ENCODE measurements around the gene UNKL.

UNKL gene

GRCh38 chr16:1323296-1324239, 90.9 kb downstream of the UNKL start:
- DNase-seq (ENCODE audit: low spot score), result no peak

DNA sequence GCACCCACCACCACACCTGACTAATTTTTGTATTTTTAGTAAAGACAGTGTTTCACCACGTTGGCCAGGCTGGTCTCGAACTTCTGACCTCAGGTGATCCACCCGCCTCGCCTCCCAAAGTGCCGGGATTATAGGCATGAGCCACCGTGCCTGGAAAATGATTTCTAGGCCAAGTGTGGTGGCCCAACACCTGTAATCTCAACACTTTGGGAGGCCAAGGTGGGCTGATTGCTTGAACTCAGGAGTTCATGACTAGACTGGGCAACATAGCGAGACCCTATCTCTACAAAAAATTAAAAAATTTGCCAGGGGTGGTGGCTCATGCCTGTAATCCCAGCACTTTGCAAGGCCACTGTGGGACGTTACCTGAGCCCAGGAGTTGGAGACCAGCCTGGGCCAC, 92.1 kb downstream of the UNKL start:
- DNase-seq (ENCODE audit: low spot score), result no peak

- DNase-seq (ENCODE audit: low spot score), result no peak
These were observed 93.8 kb downstream of the UNKL start for GRCh38 chr16:1320658-1321240.

DNA sequence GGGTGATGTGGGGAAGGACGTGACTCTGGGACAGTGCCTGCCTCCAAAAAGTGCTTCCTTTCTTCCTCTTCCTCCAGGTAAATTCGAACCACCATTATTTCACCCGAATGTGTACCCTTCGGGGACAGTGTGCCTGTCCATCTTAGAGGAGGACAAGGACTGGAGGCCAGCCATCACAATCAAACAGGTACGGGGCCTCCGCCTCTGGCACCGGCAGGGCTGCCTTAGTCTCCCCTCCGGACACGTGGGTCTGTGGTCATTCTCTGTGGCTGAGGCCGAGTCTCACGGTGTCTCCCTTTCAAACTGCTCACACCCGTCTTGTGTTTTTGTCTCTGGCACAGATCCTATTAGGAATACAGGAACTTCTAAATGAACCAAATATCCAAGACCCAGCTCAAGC, 94.4 kb downstream of the UNKL start:
- DNase-seq (ENCODE audit: low spot score), result no peak

GRCh38 chr16:1319041-1319440, 95.5 kb downstream of the UNKL start:
- DNase-seq (ENCODE audit: low spot score), result no peak

- DNase-seq (ENCODE audit: low spot score), result no peak
These were observed 96.3 kb downstream of the UNKL start for GRCh38 chr16:1318268-1318545.

- no peak for DNase-seq (ENCODE audit: low spot score)
These were observed 96.8 kb downstream of the UNKL start for GRCh38 chr16:1317479-1318267.

DNA sequence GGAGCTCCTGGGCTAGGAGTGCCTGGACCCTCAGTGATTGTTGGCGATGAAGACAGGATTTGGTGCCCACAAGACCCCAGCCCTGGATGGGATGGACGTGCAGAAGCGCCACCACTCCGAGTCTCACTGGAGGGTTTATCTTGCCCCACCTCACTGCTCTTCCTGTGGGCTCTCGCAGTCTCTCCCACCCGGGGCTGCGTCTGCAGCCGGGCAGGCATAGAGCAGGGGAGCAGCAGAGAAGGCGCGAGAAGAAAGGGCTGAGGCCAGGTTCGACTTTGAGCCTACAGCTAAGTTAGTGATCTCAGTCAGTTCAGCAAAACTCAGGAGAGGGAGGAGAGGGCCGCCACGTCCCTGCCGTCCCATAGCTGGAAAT, 98.5 kb downstream of the UNKL start:
- no peak for DNase-seq (ENCODE audit: low spot score)

GRCh38 chr16:1315081-1316032, 99.1 kb downstream of the UNKL start:
- no peak for DNase-seq (ENCODE audit: low spot score)

GRCh38 chr16:1314399-1315068, 100.0 kb downstream of the UNKL start:
- DNase-seq (ENCODE audit: low spot score), result no peak

DNA sequence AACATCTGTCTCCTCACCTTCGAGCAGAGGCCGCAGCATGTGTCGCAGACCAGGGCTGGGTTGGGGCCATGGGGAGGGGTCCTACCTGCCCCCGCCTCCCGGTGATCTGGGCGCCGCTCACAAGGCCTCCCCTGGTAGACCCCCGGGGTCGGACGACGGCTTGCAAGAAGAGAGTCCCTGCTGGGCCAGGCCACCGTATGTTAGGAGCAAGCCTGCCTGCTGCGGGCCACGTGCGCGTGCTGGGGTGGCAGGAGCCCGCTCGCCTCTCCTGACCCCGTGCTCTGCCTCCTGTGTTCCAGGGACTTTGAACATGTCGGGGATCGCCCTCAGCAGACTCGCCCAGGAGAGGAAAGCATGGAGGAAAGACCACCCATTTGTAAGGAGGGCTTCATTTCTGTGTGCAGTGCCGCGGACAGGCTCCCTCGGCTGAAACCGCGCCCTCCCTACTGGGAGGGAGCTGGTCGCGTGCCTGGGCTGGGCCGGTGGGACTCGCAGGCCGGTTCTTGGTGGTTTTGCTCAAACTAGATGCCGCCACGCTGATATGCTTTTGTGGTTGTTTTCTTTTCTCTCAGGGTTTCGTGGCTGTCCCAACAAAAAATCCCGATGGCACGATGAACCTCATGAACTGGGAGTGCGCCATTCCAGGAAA, 100.7 kb downstream of the UNKL start:
- no peak for DNase-seq (ENCODE audit: low spot score)

All from iPS-NIHi11 (cell line).